Bronchial epithelial cell (primary cell): ENCODE data around the gene TATDN3. TPM values are rescaled to one million over a fixed set of nuclear protein-coding genes. Genes with fewer than 3 reads are reported as not detected.

Experiments used
- DNase-seq: peaks from one replicate; pipeline ENCODE4 v3.0.0-alpha.2; 2010; ENCODE audit warnings: low read depth
- FAIRE-seq: peaks from 2 replicates; lab custom pipeline; 2011; peaks lifted over from hg19 to GRCh38; lab: Jason Lieb, UNC
- H3K27me3 ChIP-seq: 2 replicates; pipeline ENCODE4 v1.5.1; 2011; ENCODE audit warnings: low read length; ENCODE audit not compliant: control insufficient read depth, insufficient read depth
- H3K36me3 ChIP-seq: 2 replicates; pipeline ENCODE4 v1.5.1; 2011; ENCODE audit warnings: low read length; ENCODE audit not compliant: control insufficient read depth, insufficient read depth
- H3K4me3 ChIP-seq: 2 replicates; pipeline ENCODE4 v1.5.1; 2011; ENCODE audit warnings: mild to moderate bottlenecking, low read depth, low read length, control low read depth
- CTCF ChIP-seq: IDR thresholded peaks from 2 replicates; pipeline ENCODE4 v1.5.1; 2011; ENCODE audit warnings: mild to moderate bottlenecking, moderate library complexity, low read length, control low read depth, inconsistent platforms; ENCODE audit not compliant: insufficient read depth, severe bottlenecking
- total RNA-seq: library from RNA; depleted of rRNA; stranded (reverse); fragments of >200 nt; gene quantifications from 2 replicates; pipeline ENCODE4 v1.2.1, GENCODE V29; 2014

TATDN3 gene
- total RNA-seq, 1 donor from 2014 or later: 12.1 TPM

DNA sequence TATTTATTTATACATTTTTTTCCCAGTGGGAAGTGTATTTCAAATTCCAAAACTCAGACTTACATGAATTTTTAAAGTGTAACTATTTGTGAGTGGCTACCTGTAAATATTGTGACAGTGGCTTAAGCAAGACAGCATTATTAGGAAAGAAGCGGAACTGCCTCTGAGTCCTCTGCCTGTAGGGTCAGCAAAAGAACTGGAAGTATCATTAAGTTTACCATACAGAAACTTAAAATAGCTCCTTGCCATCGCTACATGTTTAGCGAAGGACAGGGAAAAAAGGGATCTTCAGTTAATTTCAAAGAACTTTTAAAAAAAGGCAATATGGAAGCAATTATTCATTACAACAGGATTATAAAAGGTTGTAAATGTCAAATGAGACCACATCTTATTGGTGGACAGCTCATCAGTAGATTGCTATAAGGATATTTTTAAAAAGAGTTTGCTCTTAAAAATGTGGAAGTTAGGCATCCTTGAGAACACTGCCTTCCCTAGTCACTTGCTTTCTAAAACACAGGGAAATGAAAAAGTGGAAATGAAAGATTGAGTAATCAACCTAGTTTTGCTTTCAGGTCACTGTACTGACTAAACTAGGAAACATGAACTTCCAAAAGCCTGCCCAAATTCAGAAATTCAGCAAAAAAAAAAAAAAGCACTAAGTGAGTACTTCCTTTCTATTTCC is 39.3 kb upstream of the TATDN3 start:
- FAIRE-seq: no peak
- no peak for DNase-seq
- H3K4me3 ChIP-seq: no peak overlapping the region
- H3K36me3 ChIP-seq: no peaks in the 10 kb centered on the region
- TF ChIP-seq CTCF: no peak
- H3K27me3 ChIP-seq: no peaks in the 10 kb centered on the region

DNA sequence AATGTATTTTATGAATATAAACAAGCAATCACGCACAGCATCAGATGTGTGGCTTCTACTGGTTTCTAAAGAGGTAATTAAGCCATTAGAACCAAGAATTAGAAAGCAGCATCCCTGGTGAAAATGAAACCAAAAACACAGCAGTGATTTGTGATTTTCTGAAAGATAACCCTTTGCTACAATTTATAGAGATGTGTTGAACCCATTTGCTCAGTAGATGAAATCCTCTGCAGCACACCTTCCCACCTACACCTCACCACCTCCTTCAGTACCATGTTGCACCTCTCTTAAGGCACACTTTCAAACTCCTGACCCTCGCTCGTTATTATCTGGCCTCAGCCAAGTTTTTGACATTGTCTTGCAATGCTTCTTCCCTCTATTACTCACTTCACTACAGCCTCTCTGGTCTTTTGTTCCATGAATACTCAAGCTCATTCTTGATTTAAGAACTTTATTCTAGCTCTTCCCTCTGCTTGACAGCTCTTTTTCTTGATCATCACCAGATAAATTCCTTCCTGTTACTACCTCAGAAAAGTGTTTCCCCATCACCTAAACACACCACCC is 38.7 kb upstream of the TATDN3 start:
- TF ChIP-seq CTCF: no peak
- Histone ChIP-seq H3K27me3 (no peaks in the 10 kb centered on the region), H3K36me3 (no peaks in the 10 kb centered on the region), H3K4me3 (no peak overlapping the region)
- no peak for FAIRE-seq
- DNase-seq: no peak

DNA sequence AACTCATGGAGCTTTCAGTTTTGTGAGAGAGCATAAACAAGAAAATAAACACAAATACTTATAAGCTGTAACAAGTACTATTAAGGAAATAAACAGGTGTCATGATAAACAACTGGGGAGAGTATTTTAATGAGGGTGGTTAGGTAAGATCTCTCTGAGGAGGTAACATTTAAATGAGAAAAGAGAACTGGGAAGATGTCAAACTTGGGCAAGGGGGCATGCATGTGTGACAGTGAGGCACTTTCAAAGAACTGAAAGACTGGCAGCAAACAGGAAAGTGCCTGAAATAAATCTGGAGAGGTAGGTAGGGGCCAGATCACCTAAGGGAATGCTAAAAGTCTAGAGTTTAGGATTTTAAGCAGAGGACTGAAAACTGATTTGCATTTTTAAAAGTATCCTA is 37.9 kb upstream of the TATDN3 start:
- no peak for TF ChIP-seq CTCF
- FAIRE-seq: no peak

DNA sequence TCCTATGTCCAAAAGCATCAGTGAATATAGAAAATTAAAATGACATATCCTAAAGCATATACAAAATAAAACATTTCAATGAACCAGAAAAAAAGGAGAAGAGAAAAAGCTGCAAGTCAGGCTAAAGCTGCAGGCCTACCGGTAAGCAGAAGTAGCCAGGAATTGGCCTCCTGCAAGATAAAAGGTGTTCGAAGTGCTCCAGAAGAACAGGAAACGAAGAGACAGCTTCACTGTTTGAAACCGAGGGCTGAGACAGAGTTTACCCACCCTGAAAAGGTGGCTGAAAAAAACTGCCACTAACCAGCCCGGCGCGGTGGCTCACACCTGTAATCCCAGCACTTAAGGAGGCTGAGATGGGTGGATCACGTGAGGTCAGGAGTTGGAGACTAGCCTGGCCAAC is 37.5 kb upstream of the TATDN3 start:
- Histone ChIP-seq H3K27me3 (no peaks in the 10 kb centered on the region), H3K4me3 (no peak overlapping the region), H3K36me3 (no peaks in the 10 kb centered on the region)
- FAIRE-seq (no peak), DNase-seq (no peak)
- TF ChIP-seq CTCF: no peak

More for the DNA sequence above, 37.9 kb upstream of the TATDN3 start:
- H3K4me3 ChIP-seq: no peak overlapping the region
- DNase-seq: no peak
- no peaks in the 10 kb centered on the region for H3K27me3 ChIP-seq
- no peaks in the 10 kb centered on the region for H3K36me3 ChIP-seq

DNA sequence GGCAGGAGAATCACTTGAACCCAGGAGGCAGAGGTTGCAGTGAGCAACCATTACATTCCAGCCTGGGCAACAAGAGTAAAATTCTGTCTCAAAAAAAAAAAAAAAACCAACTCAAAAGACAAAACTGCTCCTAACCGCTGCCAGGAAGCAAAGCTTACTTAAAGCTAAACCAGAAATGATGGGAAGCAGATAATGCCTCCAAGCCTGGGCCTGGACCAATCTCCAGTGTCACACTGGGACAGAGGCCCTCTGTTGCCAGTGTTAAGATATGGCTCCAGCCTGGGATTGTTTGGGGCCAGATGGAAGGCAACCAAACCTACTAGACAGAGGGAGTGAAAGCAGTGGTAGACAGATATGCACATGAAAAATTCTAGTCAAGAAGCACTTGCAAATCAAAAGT is 37.0 kb upstream of the TATDN3 start:
- Histone ChIP-seq H3K36me3 (no peaks in the 10 kb centered on the region), H3K27me3 (no peaks in the 10 kb centered on the region), H3K4me3 (no peak overlapping the region)
- FAIRE-seq (no peak), DNase-seq (no peak)
- TF ChIP-seq CTCF: no peak
